T47D (cell line): Measurements from ENCODE around the gene NTM.
A peak's percentile ranks its signal among the peaks of the same experiment; 100 is the strongest.
"Not testable (repeated sequence)": the region's sequence is repeated elsewhere in the genome, so short reads cannot be mapped to it uniquely, and the experiment has no call there.

Experiments
- DNase-seq, 2 experiments: peaks; one replicate each; pipeline versions ENCODE4 v3.0.0 to v3.0.0-alpha.2; 2011 to 2012; ENCODE audit warnings: low read depth in 1 of 2, low spot score in 1 of 2
- JUND ChIP-seq: IDR thresholded peaks from 2 replicates; pipeline ENCODE4 v1.6.1; 2012; ENCODE audit warnings: low read depth
- in situ Hi-C: cut with HindIII; loops from 2 replicates; pipeline ENCODE4 v1.10.0; 2016; ENCODE audit warnings: low sequenced_read_pairs, low pct_unique_long_range_greater_than_20kb

NTM gene

DNA sequence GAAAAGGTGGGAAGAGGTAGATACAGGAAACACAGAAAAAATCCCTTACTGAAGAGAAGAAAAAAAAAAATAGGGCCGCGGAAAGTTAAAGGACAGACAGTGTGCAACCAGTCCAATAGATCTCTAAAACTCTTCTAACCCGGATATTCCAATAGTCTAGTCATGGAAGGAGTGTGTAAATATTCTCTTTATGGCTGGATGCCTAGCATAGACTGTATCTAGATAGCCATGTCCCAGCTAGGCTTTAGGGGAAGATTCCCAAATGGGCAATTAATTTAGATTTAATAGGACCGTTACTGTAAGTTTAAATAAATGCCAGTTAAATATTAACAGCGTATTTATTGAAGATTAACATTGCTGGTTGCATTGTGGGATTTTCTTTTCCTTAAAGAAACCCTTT, 532.7 kb downstream of the NTM start:
- no peak for DNase-seq
- TF ChIP-seq JUND = no peak
- in situ Hi-C loops = no loop called here

DNA sequence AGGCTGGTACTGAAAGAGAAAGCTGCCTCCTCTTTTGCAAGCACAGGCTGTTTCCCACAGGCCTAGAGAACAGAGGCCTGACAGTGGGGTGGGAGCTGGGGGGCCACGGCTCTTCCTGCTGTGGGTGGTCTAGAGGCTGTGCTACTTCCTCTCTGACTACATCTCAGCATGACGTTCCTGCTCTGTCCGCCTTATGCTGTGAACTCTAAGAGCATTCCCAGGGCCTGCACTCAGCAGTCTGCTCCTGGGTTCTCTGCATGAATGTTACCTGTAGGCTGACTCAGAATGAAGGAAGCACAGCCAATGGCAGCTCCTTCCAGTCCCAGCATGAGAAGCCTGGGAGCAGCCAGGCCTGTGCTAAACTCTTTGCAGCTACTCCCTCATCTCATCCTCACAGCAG, 534.3 kb downstream of the NTM start:
- TF ChIP-seq JUND = no peak
- in situ Hi-C loops = no loop called here
- DNase-seq = no peak

DNA sequence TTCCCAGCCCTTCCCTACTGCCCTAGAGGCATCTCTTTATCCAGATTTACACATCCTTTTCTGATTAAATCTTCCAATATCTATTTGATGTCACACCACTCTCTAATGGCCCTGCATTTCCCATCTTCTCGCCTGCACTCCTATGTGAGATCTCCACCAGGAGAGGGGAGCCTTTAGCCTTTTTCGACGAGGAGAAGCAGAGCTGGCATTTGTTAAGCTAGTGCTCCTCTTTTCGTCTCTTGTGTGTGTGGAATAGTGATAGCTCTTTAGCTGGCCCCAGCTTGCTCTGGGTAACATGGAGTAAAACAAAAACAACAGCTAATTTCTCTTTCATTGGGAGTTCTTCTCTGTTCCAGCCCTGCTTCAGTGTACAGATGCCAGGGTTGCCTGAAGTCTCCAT, 536.5 kb downstream of the NTM start:
- DNase-seq = peak in 1 of 2 experiments; percentile 37
- in situ Hi-C loops = no loop called here
- TF ChIP-seq JUND = no peak

DNA sequence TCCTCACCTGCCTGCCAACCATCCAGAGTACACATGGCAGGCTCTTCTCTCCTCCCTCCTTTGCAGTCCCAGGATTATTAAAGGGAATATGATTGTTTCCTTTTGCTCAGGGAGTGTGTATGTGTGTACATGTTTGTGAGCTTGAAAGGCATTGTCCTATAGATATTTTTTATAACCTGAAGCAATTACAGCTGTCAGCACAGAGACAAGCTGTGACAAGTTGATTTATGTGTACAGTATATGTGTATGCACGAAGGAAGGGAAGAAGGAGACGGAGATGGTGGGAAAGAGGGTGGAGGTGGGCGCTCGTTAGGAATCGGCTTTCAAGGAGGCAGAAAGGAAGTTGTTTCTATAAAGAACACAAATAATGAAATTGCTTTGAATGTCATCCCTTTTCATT, 537.0 kb downstream of the NTM start:
- no peak for TF ChIP-seq JUND
- no peak for DNase-seq
- in situ Hi-C loops = no loop called here

DNA sequence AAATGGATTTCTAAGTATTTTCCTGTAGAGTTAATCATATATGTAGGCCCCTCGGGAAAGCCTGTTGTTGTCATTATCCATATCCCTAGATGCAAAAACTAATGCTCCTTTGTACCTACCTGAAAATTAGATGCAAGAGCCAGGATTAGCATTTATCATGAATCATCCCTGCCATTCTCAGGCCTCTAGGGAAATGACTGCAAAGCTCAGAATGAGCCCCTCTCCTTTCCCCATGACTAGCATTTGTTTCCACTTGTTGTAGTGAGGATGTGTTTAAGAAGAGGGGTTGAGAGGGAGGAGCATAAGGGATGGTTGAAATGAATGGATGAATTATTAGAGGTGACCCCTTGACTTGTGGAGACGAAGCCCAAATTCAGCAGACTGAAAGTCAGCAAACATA, 537.9 kb downstream of the NTM start:
- in situ Hi-C loops = no loop called here
- TF ChIP-seq JUND = no peak
- no peak for DNase-seq

DNA sequence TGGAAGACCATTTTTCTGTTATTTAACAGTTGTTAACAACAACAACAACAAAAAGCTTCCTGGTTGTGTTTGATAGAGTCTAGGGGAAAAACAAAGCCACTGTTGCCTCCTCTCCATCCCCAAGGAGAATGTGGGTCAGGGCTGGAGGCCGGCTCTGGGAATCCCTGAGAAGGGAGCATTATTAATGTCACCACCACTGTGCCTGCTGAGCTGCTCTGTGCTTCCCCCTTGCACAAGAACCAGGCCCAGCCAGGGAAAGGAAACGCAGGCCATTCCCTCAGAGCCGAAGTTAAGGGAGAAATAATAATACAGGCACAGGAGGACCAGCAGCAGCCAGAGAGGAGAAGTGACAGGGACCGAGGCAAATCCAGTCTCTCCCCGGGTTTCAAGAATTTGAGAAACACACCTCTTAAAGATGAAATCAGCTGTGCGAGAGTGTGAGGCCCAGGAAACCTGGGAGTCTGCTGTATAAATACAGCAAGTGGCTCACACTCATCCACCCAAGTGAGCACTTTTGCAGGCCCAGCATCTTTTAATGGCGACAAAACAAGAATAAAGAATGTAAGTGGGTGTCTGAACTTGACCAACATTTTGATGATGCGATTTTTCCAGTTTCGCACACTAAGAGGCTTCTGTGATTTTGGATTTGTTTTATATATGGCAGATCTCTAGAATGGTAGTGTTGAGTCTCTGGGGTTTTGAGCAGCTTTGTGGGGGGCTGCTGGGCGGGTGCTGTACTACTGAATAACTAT, 539.2 kb downstream of the NTM start:
- in situ Hi-C loops = no loop called here
- TF ChIP-seq JUND = no peak
- DNase-seq = no peak

DNA sequence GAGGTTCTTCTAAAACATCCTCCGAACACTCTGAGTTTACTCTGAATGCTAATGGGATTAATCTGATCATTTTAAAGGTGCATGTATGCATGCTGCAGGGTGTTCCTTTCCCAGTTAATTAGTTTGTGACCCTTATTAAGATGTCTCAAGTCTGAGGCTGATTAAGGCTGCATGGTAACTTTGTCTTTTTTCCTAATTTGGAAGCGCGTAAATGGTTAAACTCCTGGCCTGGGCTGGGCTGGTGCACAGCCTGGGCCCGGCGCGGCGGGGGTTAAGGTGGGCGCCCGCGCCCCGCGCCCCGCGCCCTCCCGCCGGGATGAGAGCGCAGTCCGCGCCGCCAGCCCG, 539.7 kb downstream of the NTM start:
- TF ChIP-seq JUND = no peak
- in situ Hi-C loops = no loop called here
- DNase-seq = no peak

DNA sequence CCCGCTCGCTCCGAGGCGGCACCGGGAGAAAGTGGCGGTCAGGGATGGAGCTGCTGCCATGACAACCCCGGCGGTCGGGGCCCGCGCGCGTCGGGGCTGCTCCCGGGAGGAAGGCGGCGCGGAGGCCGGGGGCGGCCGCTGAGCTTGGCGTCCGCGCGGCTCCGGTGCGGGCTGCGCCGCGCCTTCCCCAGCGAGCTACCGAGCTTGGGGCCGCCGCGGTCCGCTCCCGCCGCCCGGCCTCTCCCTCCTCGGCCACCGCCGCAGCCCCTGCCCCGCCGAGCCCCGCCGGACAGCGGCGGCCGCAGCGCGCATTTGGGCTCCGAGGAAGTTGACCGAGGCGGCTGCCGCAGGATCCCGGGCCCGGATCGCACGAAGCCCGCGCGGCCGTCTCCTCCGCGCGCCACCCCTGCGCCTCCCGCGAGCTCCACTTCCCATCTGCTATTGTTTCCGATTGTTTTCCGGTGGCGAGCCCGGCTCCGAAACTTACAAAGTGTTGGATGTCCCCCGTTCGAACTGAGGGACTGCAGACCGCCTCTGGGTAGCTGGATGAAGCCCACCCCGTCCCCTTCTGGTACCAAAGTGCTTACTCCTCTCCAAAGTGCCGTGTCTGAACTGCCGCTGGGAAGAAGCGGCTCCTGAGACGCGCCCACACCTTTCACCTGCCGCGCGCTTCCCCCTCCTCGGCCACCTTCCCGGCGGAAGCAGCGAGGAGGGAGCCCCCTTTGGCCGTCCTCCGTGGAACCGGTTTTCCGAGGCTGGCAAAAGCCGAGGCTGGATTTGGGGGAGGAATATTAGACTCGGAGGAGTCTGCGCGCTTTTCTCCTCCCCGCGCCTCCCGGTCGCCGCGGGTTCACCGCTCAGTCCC, 540.3 kb downstream of the NTM start:
- in situ Hi-C loops = no loop called here
- TF ChIP-seq JUND = no peak
- DNase-seq = peak; percentile 63 to 69

DNA sequence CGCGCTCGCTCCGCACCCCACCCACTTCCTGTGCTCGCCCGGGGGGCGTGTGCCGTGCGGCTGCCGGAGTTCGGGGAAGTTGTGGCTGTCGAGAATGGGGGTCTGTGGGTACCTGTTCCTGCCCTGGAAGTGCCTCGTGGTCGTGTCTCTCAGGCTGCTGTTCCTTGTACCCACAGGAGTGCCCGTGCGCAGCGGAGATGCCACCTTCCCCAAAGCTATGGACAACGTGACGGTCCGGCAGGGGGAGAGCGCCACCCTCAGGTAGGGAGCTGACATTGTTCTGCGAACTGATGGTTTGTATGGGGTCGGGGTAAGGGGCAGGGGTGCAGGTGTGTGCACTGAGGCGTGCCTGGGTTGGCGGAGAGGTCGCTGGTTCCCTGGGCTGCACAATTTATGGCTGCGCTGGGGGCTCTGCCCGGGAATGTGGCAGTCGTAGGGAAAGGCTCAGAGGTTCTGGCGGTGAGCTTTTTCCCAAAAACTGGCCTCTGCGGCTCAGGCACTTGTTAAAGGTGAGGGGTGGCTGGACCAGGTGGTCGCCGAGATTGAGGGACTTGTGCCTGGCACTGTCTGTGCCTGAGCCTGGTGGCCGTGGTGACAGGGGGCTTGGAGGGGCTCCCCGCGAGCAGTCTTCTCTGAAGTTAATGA, 541.1 kb downstream of the NTM start:
- in situ Hi-C loops, DNase-seq: not testable (repeated sequence)

DNA sequence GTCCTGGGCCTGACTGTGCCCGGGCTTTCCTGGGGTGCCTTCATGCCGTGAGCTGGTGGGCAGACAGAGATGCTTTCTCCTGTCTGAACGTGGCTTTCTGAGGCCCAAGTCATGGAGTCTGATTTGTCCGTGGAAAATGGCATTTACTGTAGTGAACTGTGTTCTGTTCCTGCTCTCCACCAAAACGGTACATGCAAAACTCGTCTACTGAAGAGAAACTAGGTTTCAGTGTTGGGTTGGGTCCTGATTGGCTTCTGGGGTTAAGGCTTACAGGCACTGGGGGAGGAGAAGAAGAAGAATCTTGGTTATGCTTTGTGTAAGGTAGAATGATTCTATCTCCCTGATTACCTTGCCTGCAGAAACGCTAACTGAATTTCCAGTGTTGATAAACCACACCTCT, 541.7 kb downstream of the NTM start:
- TF ChIP-seq JUND = no peak
- in situ Hi-C loops = no loop called here

DNA sequence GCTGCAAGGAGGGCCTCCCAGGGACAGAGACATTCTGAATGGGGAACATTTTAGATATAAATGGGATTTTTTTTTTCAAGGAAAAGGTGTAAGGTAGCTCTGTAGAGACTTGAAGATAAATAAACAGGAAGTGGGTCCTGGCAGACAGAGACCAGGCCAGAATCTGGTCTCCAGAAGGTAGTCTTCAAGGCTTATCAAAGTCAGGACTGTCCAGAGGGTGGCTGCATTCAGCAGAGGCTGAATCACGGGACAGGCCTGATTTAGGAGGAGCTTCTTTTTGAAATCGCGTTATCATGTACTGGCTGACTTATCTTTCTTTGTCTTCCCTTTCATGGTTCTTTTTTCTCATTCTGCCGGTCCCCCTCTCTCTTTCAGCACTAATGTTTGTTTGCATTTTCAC, 542.9 kb downstream of the NTM start:
- TF ChIP-seq JUND = no peak
- no peak for DNase-seq
- in situ Hi-C loops = no loop called here

More for the DNA sequence above, 541.7 kb downstream of the NTM start:
- no peak for DNase-seq

DNA sequence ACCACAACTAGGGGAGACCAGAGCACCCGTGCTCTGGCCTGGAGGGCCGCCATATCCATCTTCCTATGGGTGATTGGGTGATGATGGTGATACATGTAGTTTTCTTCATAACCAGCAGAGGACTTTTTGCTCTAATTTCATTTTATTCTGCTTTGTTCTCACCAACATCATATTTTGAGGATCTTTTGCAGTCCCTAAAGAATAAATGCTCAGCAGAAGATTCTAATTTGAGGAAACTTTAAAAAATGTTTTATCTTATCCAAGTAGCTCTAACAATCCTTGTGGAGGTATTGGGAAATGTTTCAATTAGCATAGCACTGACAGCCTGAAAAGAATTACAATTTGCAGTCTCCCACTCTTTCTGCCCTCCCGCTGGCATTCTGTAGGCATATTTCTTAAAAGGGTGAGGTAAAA, 544.0 kb downstream of the NTM start:
- no peak for DNase-seq
- TF ChIP-seq JUND = no peak

DNA sequence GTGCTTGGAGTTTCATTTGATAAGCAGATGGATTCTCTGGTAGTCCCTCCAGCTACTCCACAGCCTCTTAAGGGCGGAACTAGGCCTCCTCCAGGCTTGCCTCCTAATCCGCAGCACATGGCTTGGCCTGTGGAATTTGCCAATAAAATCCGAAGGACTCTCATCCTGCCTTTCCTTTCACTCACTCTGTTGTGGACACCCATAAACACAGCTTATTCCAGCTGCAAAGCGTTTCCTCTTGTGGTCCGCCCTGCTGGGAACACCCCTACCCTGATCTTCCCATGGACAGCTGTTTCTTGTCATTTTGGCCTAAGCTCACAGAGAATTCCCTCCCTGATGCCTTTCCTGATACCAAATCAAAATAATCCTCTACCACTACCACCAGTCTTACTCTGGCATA, 546.2 kb downstream of the NTM start:
- no peak for TF ChIP-seq JUND
- in situ Hi-C loops = no loop called here
- no peak for DNase-seq

More for the DNA sequence above, 544.0 kb downstream of the NTM start:
- in situ Hi-C loops = no loop called here
